Measurements from ENCODE around the gene SH3GLB1. TPM values are rescaled to one million over a fixed set of nuclear protein-coding genes. Genes with fewer than 3 reads are reported as not detected.

Gene SH3GLB1
- total RNA-seq, 120 experiments from 2014 or later, result 46.5 to 81.9 (median 58.6) TPM

Other genes starting within 250 kb of the SH3GLB1 start
- gene CLCA1, start 235.6 kb upstream of the SH3GLB1 start, total RNA-seq, result under 1 TPM in 1 of 120 experiments, not detected in 119; 0.20 TPM
- gene CLCA4, start 157.5 kb upstream of the SH3GLB1 start, total RNA-seq, result 10 to 100 TPM in 25 of 120 experiments, 1 to 10 TPM in 92, under 1 TPM in 3; 0.93 to 27.9 (median 5.7) TPM
- 100 to 1,000 TPM in 98 of 120 experiments, 10 to 100 TPM in 22; 81.1 to 146 (median 111) TPM for gene SELENOF, start 209.6 kb downstream of the SH3GLB1 start, total RNA-seq
- gene HS2ST1, start 210.1 kb downstream of the SH3GLB1 start, total RNA-seq, result 10 to 100 TPM; 15.9 to 51.2 (median 33.7) TPM